Stimulated activated CD4-positive, alpha-beta T cell treated with anti-CD3 and anti-CD28 coated beads, Interleukin-2, amount 100 ng/mL, for 48 hours (primary cell): ENCODE data around the gene EFCAB8.
"Not testable (repeated sequence)": the region's sequence is repeated elsewhere in the genome, so short reads cannot be mapped to it uniquely, and the experiment has no call there.

Experiments
- DNase-seq, 2 donors: peaks; one replicate each; pipeline ENCODE4 v3.0.0-alpha.2; 2020

Gene EFCAB8

GRCh38 chr20:32842688-32843524 is 15.8 kb upstream of the EFCAB8 start:
- DNase-seq: no peak

- DNase-seq: no peak
These were observed 12.9 kb upstream of the EFCAB8 start for GRCh38 chr20:32845786-32846185.

GRCh38 chr20:32846852-32847251 is 11.9 kb upstream of the EFCAB8 start:
- no peak for DNase-seq

GRCh38 chr20:32847964-32848363 is 10.8 kb upstream of the EFCAB8 start:
- no peak for DNase-seq

- DNase-seq: no peak
These were observed 9.9 kb upstream of the EFCAB8 start for GRCh38 chr20:32848846-32849245.

GRCh38 chr20:32849577-32849976 is 9.1 kb upstream of the EFCAB8 start:
- no peak for DNase-seq

- DNase-seq: no peak
These were observed 3.3 kb upstream of the EFCAB8 start for GRCh38 chr20:32855387-32855786.

GRCh38 chr20:32858189-32858588 is 534 bp upstream of the EFCAB8 start:
- DNase-seq: no peak

- DNase-seq: no peak
These were observed 2.7 kb downstream of the EFCAB8 start for GRCh38 chr20:32861446-32861845.

GRCh38 chr20:32869562-32869961 is 10.8 kb downstream of the EFCAB8 start:
- DNase-seq: no peak

- not testable (repeated sequence) for DNase-seq
These were observed 11.8 kb downstream of the EFCAB8 start for GRCh38 chr20:32870526-32870925.

GRCh38 chr20:32870985-32871384 is 12.3 kb downstream of the EFCAB8 start:
- no peak for DNase-seq

GRCh38 chr20:32871627-32872160 is 13.0 kb downstream of the EFCAB8 start:
- no peak for DNase-seq

- DNase-seq: no peak
These were observed 13.5 kb downstream of the EFCAB8 start for GRCh38 chr20:32872266-32872665.

GRCh38 chr20:32875673-32876072 is 16.9 kb downstream of the EFCAB8 start:
- no peak for DNase-seq

- no peak for DNase-seq
These were observed 18.8 kb downstream of the EFCAB8 start for GRCh38 chr20:32877507-32877906.

- DNase-seq: no peak
These were observed 20.1 kb downstream of the EFCAB8 start for GRCh38 chr20:32878820-32879219.

GRCh38 chr20:32879538-32879937 is 20.8 kb downstream of the EFCAB8 start:
- DNase-seq: no peak

- DNase-seq: no peak
These were observed 21.9 kb downstream of the EFCAB8 start for GRCh38 chr20:32880635-32881034.

- DNase-seq: no peak
These were observed 24.4 kb downstream of the EFCAB8 start for GRCh38 chr20:32883081-32883480.

- DNase-seq: no peak
These were observed 26.5 kb downstream of the EFCAB8 start for GRCh38 chr20:32885185-32885584.

- DNase-seq: no peak
These were observed 27.2 kb downstream of the EFCAB8 start for GRCh38 chr20:32885952-32886351.

GRCh38 chr20:32886652-32887051 is 27.9 kb downstream of the EFCAB8 start:
- no peak for DNase-seq

- DNase-seq: no peak
These were observed 28.8 kb downstream of the EFCAB8 start for GRCh38 chr20:32887492-32887891.

GRCh38 chr20:32888636-32889035 is 29.9 kb downstream of the EFCAB8 start:
- DNase-seq: no peak
